Left renal cortex interstitium (tissue), 4 donors: ENCODE results near the gene TOX2. TPM values are rescaled to one million over a fixed set of nuclear protein-coding genes. Genes with fewer than 3 reads are reported as not detected.
"Not testable (repeated sequence)": the region's sequence is repeated elsewhere in the genome, so short reads cannot be mapped to it uniquely, and the experiment has no call there.

Experiments
- DNase-seq, 4 donors: peaks; one replicate each; pipeline ENCODE4 v3.0.0-alpha.2; 2013; ENCODE audit warnings: low read depth in 4 of 4, low spot score in 2 of 4, missing footprints in 1 of 4
- polyA plus RNA-seq, 4 donors: library from polyadenylated mRNA; unstranded; fragments of 120-200 nt; gene quantifications; one replicate each; pipeline ENCODE4 v1.2.1, GENCODE V29; 2013; ENCODE audit not compliant: insufficient read length in 4 of 4

TOX2 gene
- polyA plus RNA-seq, 4 donors, result 3.7 to 5.5 (median 4.5) TPM

GRCh38 chr20:44028868-44029847, 114.5 kb downstream of the TOX2 start:
- DNase-seq, result no peak

- no peak for DNase-seq
Observed at GRCh38 chr20:44029848-44030230, 115.2 kb downstream of the TOX2 start.

GRCh38 chr20:44030394-44030793, 115.7 kb downstream of the TOX2 start:
- no peak for DNase-seq

GRCh38 chr20:44031001-44031574, 116.4 kb downstream of the TOX2 start:
- DNase-seq, result no peak

GRCh38 chr20:44031781-44032582, 117.3 kb downstream of the TOX2 start:
- no peak for DNase-seq

GRCh38 chr20:44032583-44033331, 118.1 kb downstream of the TOX2 start:
- no peak for DNase-seq

GRCh38 chr20:44033344-44033743, 118.7 kb downstream of the TOX2 start:
- DNase-seq, result no peak

GRCh38 chr20:44033873-44034272, 119.2 kb downstream of the TOX2 start:
- no peak for DNase-seq

- no peak for DNase-seq
Observed at GRCh38 chr20:44034451-44034850, 119.8 kb downstream of the TOX2 start.

GRCh38 chr20:44034965-44035635, 120.4 kb downstream of the TOX2 start:
- no peak for DNase-seq

- no peak for DNase-seq
Observed at GRCh38 chr20:44035924-44036323, 121.3 kb downstream of the TOX2 start.

GRCh38 chr20:44036441-44036840, 121.8 kb downstream of the TOX2 start:
- DNase-seq, result no peak

- DNase-seq, result no peak
Observed at GRCh38 chr20:44038681-44039123, 124.0 kb downstream of the TOX2 start.

- DNase-seq, result no peak
Observed at GRCh38 chr20:44039147-44039546, 124.5 kb downstream of the TOX2 start.

GRCh38 chr20:44039741-44040140, 125.1 kb downstream of the TOX2 start:
- no peak for DNase-seq

GRCh38 chr20:44040202-44040915, 125.7 kb downstream of the TOX2 start:
- DNase-seq, result no peak

- no peak for DNase-seq
Observed at GRCh38 chr20:44041001-44041400, 126.3 kb downstream of the TOX2 start.

GRCh38 chr20:44044712-44045111, 130.1 kb downstream of the TOX2 start:
- not testable (repeated sequence) for DNase-seq

- no peak for DNase-seq
Observed at GRCh38 chr20:44050327-44050726, 135.7 kb downstream of the TOX2 start.
